K562 (cell line): ENCODE data around the gene WSCD2. TPM values are rescaled to one million over a fixed set of nuclear protein-coding genes. Genes with fewer than 3 reads are reported as not detected.

ENCODE experiments used
- ATAC-seq: fragments of 200-7000 bp; cut with Tn5 transposase; 3 replicates; pipeline ENCODE4 v1.9.1; 2020; ENCODE audit warnings: moderate library complexity
- BruUV-seq: library from RNA; stranded (reverse); fragments of 400-500 nt; replicated peaks from 2 replicates; lab custom pipeline; 2021; lab: Mats Ljungman, UMichigan
- CTCF ChIA-PET: fragments of 300-600 bp; formaldehyde crosslinking; extraction: SDS; loops from one replicate; lab custom pipeline; 2021; ENCODE audit warnings: low intra/inter-chr PET ratio; lab: Yijun Ruan, JAX
- POLR2A ChIA-PET: fragments of 300-600, 350-650 bp; sonication (Branson Sonifier 250); formaldehyde crosslinking; extraction: SDS; loops from one replicate; lab custom pipeline; 2021; ENCODE audit warnings: antibody characterized with exemption, inconsistent platforms; lab: Yijun Ruan, JAX
- DNase-seq, 4 experiments: peaks; one replicate each; pipeline versions ENCODE4 v3.0.0 to v3.0.0-alpha.2; 2011 to 2018; ENCODE audit warnings: low spot score in 3 of 4, mixed read lengths in 3 of 4; ENCODE audit errors: extremely low read depth in 1 of 4
- FAIRE-seq: peaks from 2 replicates; lab custom pipeline; 2011; peaks lifted over from hg19 to GRCh38; lab: Jason Lieb, UNC
- H2AFZ ChIP-seq: 2 replicates; pipeline ENCODE4 v1.6.0; 2011; ENCODE audit warnings: low read depth, low read length, control low read depth, inconsistent platforms
- H3K27ac ChIP-seq: fragments of 200-600 bp; 3 replicates; pipeline ENCODE4 v1.8.0; 2011; ENCODE audit warnings: low read depth, mild to moderate bottlenecking, control low read depth, inconsistent platforms, low read length, moderate library complexity, mixed read lengths; ENCODE audit errors: extremely low read depth
- H3K27me3 ChIP-seq, 2 experiments: fragments of 300-600 bp in 1 of 2; 2 replicates in 1 of 2; 3 replicates in 1 of 2; pipeline versions ENCODE4 v1.6.0 to v1.8.0; 2011; ENCODE audit warnings: inconsistent platforms in 2 of 2, low read length in 2 of 2, mild to moderate bottlenecking in 1 of 2, mixed read lengths in 1 of 2, moderate library complexity in 1 of 2; ENCODE audit not compliant: control insufficient read depth in 2 of 2, insufficient read depth in 2 of 2
- H3K36me3 ChIP-seq: fragments of 300-600 bp; 3 replicates; pipeline ENCODE4 v1.8.0; 2011; ENCODE audit warnings: mild to moderate bottlenecking, low read length, inconsistent platforms; ENCODE audit not compliant: control insufficient read depth, insufficient read depth
- H3K4me1 ChIP-seq, 2 experiments: fragments of 200-600 bp in 1 of 2; replicated peaks in 1 of 2; 2 replicates in 1 of 2; 3 replicates in 1 of 2; pipeline versions ENCODE4 v1.5.1 to v1.8.0; 2011; ENCODE audit warnings: inconsistent platforms in 2 of 2, low read length in 2 of 2, mild to moderate bottlenecking in 1 of 2, mixed read lengths in 1 of 2, moderate library complexity in 1 of 2; ENCODE audit not compliant: control insufficient read depth in 2 of 2, insufficient read depth in 2 of 2
- H3K4me2 ChIP-seq: 2 replicates; pipeline ENCODE4 v1.6.1; 2011; ENCODE audit warnings: low read length, control low read depth, inconsistent platforms, mixed read lengths; ENCODE audit not compliant: insufficient read depth
- H3K4me3 ChIP-seq: fragments of 200-600 bp; sonication (generic), shearing (Covaris generic); 2 replicates; pipeline ENCODE4 v1.5.1; 2016; ENCODE audit warnings: control low read depth, inconsistent platforms
- H3K79me2 ChIP-seq: fragments of 200-600 bp; 3 replicates; pipeline ENCODE4 v1.8.0; 2011; ENCODE audit warnings: low read length, inconsistent platforms; ENCODE audit not compliant: control insufficient read depth, insufficient read depth
- H3K9ac ChIP-seq, 2 experiments: 2 replicates each; pipeline versions ENCODE4 v1.6.0 to v1.6.1; 2011; ENCODE audit warnings: low read depth in 2 of 2, low read length in 2 of 2, control low read depth in 1 of 2, inconsistent platforms in 1 of 2, mild to moderate bottlenecking in 1 of 2, mixed read lengths in 1 of 2; ENCODE audit not compliant: insufficient read depth in 1 of 2
- H3K9me1 ChIP-seq: one replicate; pipeline ENCODE4 v1.6.0; 2011; ENCODE audit warnings: inconsistent platforms, mild to moderate bottlenecking, low read length, moderate library complexity; ENCODE audit not compliant: control insufficient read depth, insufficient read depth
- H3K9me3 ChIP-seq: replicated peaks from 2 replicates; pipeline ENCODE4 v1.5.1; 2011; ENCODE audit warnings: low read depth, low read length, inconsistent platforms; ENCODE audit not compliant: control insufficient read depth, insufficient read depth
- H4K20me1 ChIP-seq: replicated peaks from 2 replicates; pipeline ENCODE4 v1.6.1; 2011; ENCODE audit warnings: low read length, inconsistent platforms, mixed read lengths; ENCODE audit not compliant: control insufficient read depth, insufficient read depth
- ARID1B ChIP-seq: fragments of 450-650 bp; IDR thresholded peaks from 2 replicates; pipeline ENCODE4 v1.6.1; 2016; ENCODE audit warnings: antibody characterized with exemption, mild to moderate bottlenecking, inconsistent platforms
- CBFA2T3 ChIP-seq: fragments of 450-650 bp; IDR thresholded peaks from 2 replicates; pipeline ENCODE4 v1.6.1; 2017
- CEBPB ChIP-seq: fragments of 450-650 bp; IDR thresholded peaks from 2 replicates; pipeline ENCODE4 v1.6.1; 2016; ENCODE audit warnings: missing genetic modification characterization, missing compliant biosample characterization
- ESRRA ChIP-seq: fragments of 450-650 bp; IDR thresholded peaks from 2 replicates; pipeline ENCODE4 v1.6.1; 2014; ENCODE audit warnings: low read depth, mild to moderate bottlenecking, moderate library complexity, borderline replicate concordance
- ETV1 ChIP-seq: fragments of 450-650 bp; conservative IDR thresholded peaks from 2 replicates; pipeline ENCODE4 v1.6.1; 2016; ENCODE audit warnings: missing genetic modification characterization, control low read depth, low read depth, missing compliant biosample characterization
- FOSL1 ChIP-seq: fragments of 200-800 bp; sonication (Bioruptor generic); conservative IDR thresholded peaks from 2 replicates; pipeline ENCODE4 v1.6.1; 2016; ENCODE audit warnings: missing genetic modification characterization, missing compliant biosample characterization
- JUND ChIP-seq, 2 experiments: IDR thresholded peaks; 2 replicates in 1 of 2; 3 replicates in 1 of 2; pipeline ENCODE4 v1.6.1; 2011; ENCODE audit warnings: borderline replicate concordance in 2 of 2, low read depth in 2 of 2, low read length in 2 of 2, improper control_type of control experiment in 1 of 2, missing biosample characterization in 1 of 2, missing genetic modification characterization in 1 of 2, missing genetic modification reagents in 1 of 2
- KDM1A ChIP-seq, 2 experiments: fragments of 450-650 bp; IDR thresholded peaks; 2 replicates each; pipeline ENCODE4 v1.6.1; 2016; ENCODE audit warnings: mild to moderate bottlenecking in 2 of 2
- LARP7 ChIP-seq: fragments of 450-650 bp; IDR thresholded peaks from 2 replicates; pipeline ENCODE4 v1.6.1; 2016
- MTA3 ChIP-seq: fragments of 450-650 bp; formaldehyde crosslinking; IDR thresholded peaks from 2 replicates; pipeline ENCODE4 v1.6.1; 2017; ENCODE audit warnings: mild to moderate bottlenecking, borderline replicate concordance
- NR2C1 ChIP-seq, 2 experiments: fragments of 450-650 bp; IDR thresholded peaks; 2 replicates each; pipeline ENCODE4 v1.6.1; 2017; ENCODE audit warnings: mild to moderate bottlenecking in 2 of 2, antibody characterized with exemption in 1 of 2, inconsistent platforms in 1 of 2, missing compliant biosample characterization in 1 of 2, missing genetic modification characterization in 1 of 2
- NR2C2 ChIP-seq, 2 experiments: fragments of 200-800 bp in 1 of 2; sonication (Bioruptor generic) in 1 of 2; sonication (generic) in 1 of 2; formaldehyde crosslinking in 1 of 2; IDR thresholded peaks; 2 replicates each; pipeline versions ENCODE4 v1.6.1 to v1.8.0; 2016 to 2022; ENCODE audit warnings: mild to moderate bottlenecking in 1 of 2, missing compliant biosample characterization in 1 of 2, missing genetic modification characterization in 1 of 2, missing genetic modification reagents in 1 of 2
- PPARD ChIP-seq: fragments of 250-450 bp; sonication (Bioruptor Pico); IDR thresholded peaks from 2 replicates; pipeline ENCODE4 v1.8.0; 2022; ENCODE audit warnings: inconsistent platforms, mild to moderate bottlenecking, moderate library complexity
- SMARCA4 ChIP-seq: fragments of 450-650 bp; IDR thresholded peaks from 2 replicates; pipeline ENCODE4 v1.6.1; 2016
- ZNF766 ChIP-seq: fragments of 200-800 bp; sonication (Bioruptor generic); conservative IDR thresholded peaks from 2 replicates; pipeline ENCODE4 v1.6.1; 2016; ENCODE audit warnings: missing genetic modification characterization, missing compliant biosample characterization
- WGBS: fragments of 100-300 bp; shearing (Covaris generic); methylation state at CpG from one replicate; pipeline ENCODE4 v1.1.6; 2016; ENCODE audit warnings: low coverage, mixed read lengths; ENCODE audit not compliant: insufficient coverage; ENCODE audit errors: missing lambda C conversion rate; 5-methylcytosine and 5-hydroxymethylcytosine counted together
- in situ Hi-C: fragments of 300-500 bp; cut with MboI; formaldehyde crosslinking; loops from 4 replicates; pipeline ENCODE4 v1.15.0; 2018; ENCODE audit warnings: inconsistent platforms, mixed read lengths
- intact Hi-C: fragments of 100-400 bp; cut with micrococcal nuclease; formaldehyde crosslinking; loops from 2 replicates; pipeline ENCODE4 v1.14.2; 2022
- polyA plus RNA-seq, 8 experiments: library from polyadenylated mRNA; depleted of rRNA in 4 of 8; stranded (reverse) in 5 of 8; unstranded in 3 of 8; fragments of >200 nt; fragmentation: Nextera tagmentation in 2 of 8; fragmentation: Illumina TruSeq in 1 of 8; extraction: Ambion mirVana in 2 of 8; extraction: Trizol in 1 of 8; gene quantifications; 2 replicates each; pipeline versions ENCODE4 v1.2.1 to v1.2.3, GENCODE V29; 2011 to 2014; ENCODE audit warnings: inconsistent platforms in 1 of 8, missing spikeins in 1 of 8
- total RNA-seq, 7 experiments: library from RNA; depleted of rRNA in 6 of 7; stranded (reverse); fragments of >200 nt in 6 of 7; fragmentation: Illumina TruSeq in 2 of 7; extraction: Trizol in 2 of 7; gene quantifications; 2 replicates each; pipeline versions ENCODE4 v1.2.1 to v1.2.3, GENCODE V29; 2011 to 2021; ENCODE audit warnings: low replicate concordance in 1 of 7

Gene WSCD2
- total and polyA plus RNA-seq, 9 of the 15 experiments (the other 6 are each of a cell fraction or from before 2014, with no cell fraction given), result 0.72 to 14.1 (median 4.0) TPM

DNA sequence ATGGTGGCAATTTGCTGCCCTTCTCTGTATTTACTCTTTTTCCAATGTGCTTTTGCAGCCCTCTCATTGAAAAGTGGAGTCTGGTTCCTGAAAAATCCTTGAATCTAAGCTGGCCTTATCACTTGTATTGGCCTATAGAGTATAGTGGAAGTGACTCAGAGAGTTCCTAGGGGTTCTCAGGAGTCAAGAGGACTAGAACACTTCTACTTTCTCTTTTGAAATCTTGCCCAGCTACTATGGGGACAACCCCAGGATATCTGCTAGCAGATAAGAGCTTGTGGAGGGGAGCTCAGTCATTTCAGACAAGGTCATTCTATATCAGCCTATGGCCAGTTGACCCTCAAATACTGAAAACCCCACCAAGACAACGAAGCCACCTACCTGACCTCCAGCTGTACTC is 26.7 kb upstream of the WSCD2 start:
- Histone ChIP-seq H3K4me2 (no peak overlapping the region), H3K36me3 (no peaks in the 10 kb centered on the region), H3K4me3 (no peak overlapping the region), H2AFZ (no peak overlapping the region), H3K79me2 (no peaks in the 10 kb centered on the region), H4K20me1 (no peaks in the 10 kb centered on the region), H3K9me1 (no peaks in the 10 kb centered on the region), H3K27me3 (peaks cover 0 to 6% of the 10 kb centered on the region in 2 experiments; a peak in 2 of 5 replicates), H3K4me1 (peaks cover 12 to 27% of the 10 kb centered on the region in 2 experiments; a peak in 4 of 5 replicates), H3K27ac (peak overlapping the region; percentile 12; the same call in 1 of the 3 replicates), H3K9me3 (0 out of 2 replicates have a peak, but pooled peaks cover 2% of the 10 kb centered on the region), H3K9ac (no peak overlapping the region)
- DNase-seq, result peak in 1 of 4 experiments; percentile 59
- WGBS, result 0% methylated on average over 1 of the region's 1 CpG
- no TSS peak for BruUV-seq
- in situ Hi-C loops, result no loop called here
- intact Hi-C loops, result no loop called here
- no peak for FAIRE-seq
- POLR2A ChIA-PET, result interaction anchor here (0.9 to 1.4 kb wide), 7 partner anchors 10 to 65 kb away, joined by 3 to 5 read pairs (median 3); no protein-coding TSS in a partner anchor
- CTCF ChIA-PET, result no interaction called here
- ATAC-seq, result peak; percentile 77
- TF ChIP-seq ETV1 (tag) (peak; percentile 27; the same call in 1 of the 2 replicates), FOSL1 (tag) (peak; percentile 77), CBFA2T3 (peak; percentile 58), MTA3 (no peak), ZNF766 (peak; percentile 77; the same call in 1 of the 2 replicates), CEBPB (0 out of 2 replicates have a peak, but pooled peaks have one; percentile 11), NR2C1 (IDR thresholded peaks at IDR 0.05) (no peak), NR2C1 (tag; IDR thresholded peaks at IDR 0.05) (0 out of 2 replicates have a peak, but pooled peaks have one; percentile 26), ARID1B (peak; percentile 54), SMARCA4 (peak; percentile 45; the same call in 1 of the 2 replicates), NR2C2 (CRISPR knock-in tag; IDR thresholded peaks at IDR 0.05) (no peak), NR2C2 (tag; IDR thresholded peaks at IDR 0.05) (peak; percentile 67), PPARD (CRISPR knock-in tag) (no peak), ESRRA (peak; percentile 80), KDM1A (IDR thresholded peaks at IDR 0.05) (peak in 1 of 2 experiments; percentile 36; a peak in 1 of 4 replicates), JUND (IDR thresholded peaks at IDR 0.05; ENCODE audit: borderline replicate concordance, low read depth, low read length) (peak; percentile 74), JUND (tag; IDR thresholded peaks at IDR 0.05; ENCODE audit: borderline replicate concordance, low read depth, low read length) (peak; percentile 63; the same call in 1 of the 3 replicates), LARP7 (no peak)
